Loucy (cell line): ENCODE measurements around the gene RPTOR.

Source experiments
- H2AFZ ChIP-seq: fragments of 200-600 bp; sonication (generic); 2 replicates; pipeline ENCODE4 v1.6.0; 2016; ENCODE audit warnings: antibody characterized with exemption, mild to moderate bottlenecking, low read length, moderate library complexity
- H3F3A ChIP-seq: fragments of 200-600 bp; 2 replicates; pipeline ENCODE4 v1.6.0; 2016; ENCODE audit warnings: antibody characterized with exemption, low read depth, mild to moderate bottlenecking
- H3K27me3 ChIP-seq: fragments of 200-600 bp; sonication (generic); 2 replicates; pipeline ENCODE4 v1.6.1; 2014; ENCODE audit warnings: low read length, mild to moderate bottlenecking; ENCODE audit not compliant: insufficient read depth, poor library complexity, severe bottlenecking
- H3K36me3 ChIP-seq: fragments of 200-600 bp; sonication (generic); 2 replicates; pipeline ENCODE4 v1.6.1; 2016; ENCODE audit warnings: low read length; ENCODE audit not compliant: insufficient read depth
- H3K4me1 ChIP-seq: fragments of 200-600 bp; sonication (generic); 2 replicates; pipeline ENCODE4 v1.5.1; 2014; ENCODE audit warnings: low read length, mild to moderate bottlenecking; ENCODE audit not compliant: insufficient read depth, poor library complexity, severe bottlenecking
- H3K4me2 ChIP-seq: fragments of 200-600 bp; sonication (generic); 2 replicates; pipeline ENCODE4 v1.6.0; 2014; ENCODE audit warnings: antibody characterized with exemption, low read length, low read depth, mild to moderate bottlenecking; ENCODE audit not compliant: poor library complexity, severe bottlenecking
- H3K4me3 ChIP-seq: fragments of 200-600 bp; sonication (generic); 2 replicates; pipeline ENCODE4 v1.5.1; 2014; ENCODE audit warnings: low read length, mild to moderate bottlenecking, mixed read lengths; ENCODE audit not compliant: poor library complexity, severe bottlenecking
- H3K79me2 ChIP-seq: fragments of 200-600 bp; sonication (generic); 2 replicates; pipeline ENCODE4 v1.6.1; 2014; ENCODE audit warnings: low read length; ENCODE audit not compliant: insufficient read depth
- H3K9ac ChIP-seq: fragments of 200-600 bp; sonication (generic); 2 replicates; pipeline ENCODE4 v1.6.0; 2014; ENCODE audit warnings: mild to moderate bottlenecking, low read depth, low read length, moderate library complexity; ENCODE audit not compliant: poor library complexity, severe bottlenecking
- H3K9me2 ChIP-seq: fragments of 200-600 bp; sonication (generic); replicated peaks from 2 replicates; pipeline ENCODE4 v1.6.1; 2016; ENCODE audit warnings: low read depth, low read length, mixed read lengths
- H3K9me3 ChIP-seq: fragments of 200-600 bp; sonication (generic); 2 replicates; pipeline ENCODE4 v1.6.1; 2014; ENCODE audit warnings: mild to moderate bottlenecking, antibody characterized with exemption, low read length, low read depth; ENCODE audit not compliant: insufficient read depth
- H4K20me1 ChIP-seq: fragments of 200-600 bp; sonication (generic); 2 replicates; pipeline ENCODE4 v1.6.0; 2014; ENCODE audit warnings: antibody characterized with exemption, low read length, mild to moderate bottlenecking; ENCODE audit not compliant: insufficient read depth, poor library complexity, severe bottlenecking
- CTCF ChIP-seq: fragments of 200-600 bp; sonication (generic); conservative IDR thresholded peaks from 2 replicates; pipeline ENCODE4 v1.5.1; 2014; ENCODE audit warnings: mild to moderate bottlenecking, antibody characterized with exemption, low read length
- EZH2phosphoT487 ChIP-seq: fragments of 200-600 bp; IDR thresholded peaks from 2 replicates; pipeline ENCODE4 v1.6.1; 2018; ENCODE audit warnings: antibody characterized with exemption, mild to moderate bottlenecking, moderate library complexity, borderline replicate concordance

Gene RPTOR

GRCh38 chr17:80518392-80518791 is 26.2 kb upstream of the RPTOR start:
- Histone ChIP-seq H3K9me3 (no peaks in the 10 kb centered on the region), H3K9me2 (no peaks in the 10 kb centered on the region), H3K4me3 (no peak overlapping the region), H3K36me3 (no peaks in the 10 kb centered on the region), H3K79me2 (no peaks in the 10 kb centered on the region), H3K9ac (no peak overlapping the region), H2AFZ (no peak overlapping the region), H3K27me3 (no peaks in the 10 kb centered on the region), H4K20me1 (no peaks in the 10 kb centered on the region), H3K4me2 (no peak overlapping the region), H3K4me1 (no peaks in the 10 kb centered on the region), H3F3A (no peaks in the 10 kb centered on the region)
- TF ChIP-seq EZH2phosphoT487 (no peak), CTCF (no peak)

- no peak overlapping the region for H3K4me2 ChIP-seq
- TF ChIP-seq CTCF, result no peak
- no peak for TF ChIP-seq EZH2phosphoT487
Observed at GRCh38 chr17:80519091-80519781, 25.4 kb upstream of the RPTOR start.

DNA sequence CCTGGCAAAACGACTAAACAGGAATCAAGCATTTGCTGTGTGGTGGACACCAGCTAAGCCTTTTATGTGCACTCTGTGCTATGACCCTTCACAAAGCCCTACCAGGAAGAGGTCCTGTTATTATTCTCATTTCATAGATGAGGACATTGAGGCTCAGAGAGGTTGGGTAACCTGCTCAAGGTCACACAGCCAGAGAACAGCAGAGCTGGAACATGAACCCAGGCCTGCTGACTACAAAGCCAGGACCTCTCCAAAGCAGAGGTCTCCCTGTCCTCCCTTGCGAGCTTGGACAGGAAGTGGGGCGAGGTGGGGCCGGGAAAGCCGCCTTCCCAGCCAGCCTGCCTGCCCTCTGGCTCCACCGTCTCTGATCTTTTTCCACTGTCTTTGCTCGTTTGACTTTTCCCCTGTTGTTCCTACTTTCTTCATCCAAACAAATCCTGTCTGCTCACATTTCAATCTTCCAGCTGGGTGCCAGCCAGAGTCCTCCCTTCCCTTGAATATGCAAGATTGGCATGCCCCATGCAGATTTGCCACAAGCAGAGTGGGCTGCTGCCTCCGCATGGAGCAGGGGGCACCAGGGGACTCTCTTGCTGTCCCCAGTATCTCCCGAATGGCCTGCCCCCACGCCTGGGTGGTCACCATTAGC is 23.7 kb upstream of the RPTOR start:
- H3K9ac ChIP-seq, result no peak overlapping the region
- no peak overlapping the region for H2AFZ ChIP-seq
- H3K79me2 ChIP-seq, result no peaks in the 10 kb centered on the region
- H3K9me2 ChIP-seq, result no peaks in the 10 kb centered on the region
- no peak overlapping the region for H3K4me2 ChIP-seq
- no peak for TF ChIP-seq CTCF
- no peak for TF ChIP-seq EZH2phosphoT487
- H3K9me3 ChIP-seq, result no peaks in the 10 kb centered on the region
- no peaks in the 10 kb centered on the region for H3K36me3 ChIP-seq
- H3F3A ChIP-seq, result no peaks in the 10 kb centered on the region
- H3K27me3 ChIP-seq, result no peaks in the 10 kb centered on the region
- H3K4me1 ChIP-seq, result no peaks in the 10 kb centered on the region
- no peak overlapping the region for H3K4me3 ChIP-seq
- no peaks in the 10 kb centered on the region for H4K20me1 ChIP-seq

More at GRCh38 chr17:80519091-80519781, 25.4 kb upstream of the RPTOR start:
- Histone ChIP-seq H2AFZ (no peak overlapping the region), H3F3A (no peaks in the 10 kb centered on the region), H3K27me3 (no peaks in the 10 kb centered on the region), H4K20me1 (no peaks in the 10 kb centered on the region), H3K9me2 (no peaks in the 10 kb centered on the region), H3K9ac (no peak overlapping the region), H3K36me3 (no peaks in the 10 kb centered on the region), H3K79me2 (no peaks in the 10 kb centered on the region), H3K4me1 (no peaks in the 10 kb centered on the region), H3K4me3 (no peak overlapping the region), H3K9me3 (no peaks in the 10 kb centered on the region)
